Thoracic aorta (tissue), 2 donors: ENCODE results near the gene MIP. TPM values are rescaled to one million over a fixed set of nuclear protein-coding genes. Genes with fewer than 3 reads are reported as not detected.
"Not testable (repeated sequence)": the region's sequence is repeated elsewhere in the genome, so short reads cannot be mapped to it uniquely, and the experiment has no call there.

Experiments used
- ATAC-seq: fragments of 150-250 bp; one replicate; pipeline ENCODE4 v1.8.0; 2017; ENCODE audit warnings: low read depth; ENCODE audit not compliant: insufficient number of reproducible peaks, low FRiP score
- DNase-seq: peaks from one replicate; pipeline ENCODE4 v3.0.0-alpha.2; 2020; ENCODE audit warnings: low spot score
- H3K27ac ChIP-seq, 2 donors: fragments of 200-600 bp; sonication (generic); 1 replicate in 1 of 2; 2 replicates in 1 of 2; pipeline ENCODE4 v1.5.1; 2016; ENCODE audit warnings: mild to moderate bottlenecking in 2 of 2, moderate library complexity in 2 of 2
- H3K27me3 ChIP-seq: fragments of 200-600 bp; sonication (generic); replicated peaks from 2 replicates; pipeline ENCODE4 v1.6.0; 2016; ENCODE audit warnings: mild to moderate bottlenecking; ENCODE audit not compliant: insufficient read depth
- H3K36me3 ChIP-seq: fragments of 200-600 bp; sonication (generic); one replicate; pipeline ENCODE4 v1.5.1; 2016
- H3K4me1 ChIP-seq, 2 donors: fragments of 200-600 bp; sonication (generic); 1 replicate in 1 of 2; 2 replicates in 1 of 2; pipeline versions ENCODE4 v1.5.1 to v1.6.0; 2016; ENCODE audit warnings: low read depth in 2 of 2, mild to moderate bottlenecking in 1 of 2; ENCODE audit not compliant: control insufficient read depth in 1 of 2
- H3K4me3 ChIP-seq: fragments of 200-600 bp; sonication (generic); 2 replicates; pipeline ENCODE4 v1.5.1; 2016; ENCODE audit warnings: mild to moderate bottlenecking
- H3K9me3 ChIP-seq: fragments of 200-600 bp; sonication (generic); 2 replicates; pipeline ENCODE4 v1.5.1; 2016
- CTCF ChIP-seq: fragments of 200-600 bp; sonication (generic); IDR thresholded peaks from one replicate; pipeline ENCODE4 v1.5.1; 2019; ENCODE audit warnings: antibody characterized with exemption
- total RNA-seq, 2 donors: library from RNA; depleted of rRNA; stranded (reverse); fragments of >200 nt; gene quantifications; one replicate each; pipeline versions ENCODE4 v1.1.0 to v1.2.3, GENCODE V29; 2016

Gene MIP
- total RNA-seq, 2 donors from 2014 or later, result not detected

- DNase-seq (no peak), ATAC-seq (no peak)
- H3K4me3 ChIP-seq, result no peak overlapping the region
- no peak overlapping the region for H3K27ac ChIP-seq
- H3K4me1 ChIP-seq, result no peaks in the 10 kb centered on the region
- no peak for TF ChIP-seq CTCF
- H3K9me3 ChIP-seq, result no peaks in the 10 kb centered on the region
- H3K36me3 ChIP-seq, result no peaks in the 10 kb centered on the region
- H3K27me3 ChIP-seq, result no peaks in the 10 kb centered on the region
These were observed 42.4 kb downstream of the MIP start for GRCh38 chr12:56411781-56412639.

GRCh38 chr12:56410768-56411167 lies 43.7 kb downstream of the MIP start:
- H3K27me3 ChIP-seq, result no peaks in the 10 kb centered on the region
- ATAC-seq, result no peak
- TF ChIP-seq CTCF, result no peak
- H3K4me3 ChIP-seq, result no peak overlapping the region
- H3K36me3 ChIP-seq, result no peaks in the 10 kb centered on the region
- H3K4me1 ChIP-seq, result no peaks in the 10 kb centered on the region
- DNase-seq, result no peak
- H3K9me3 ChIP-seq, result no peaks in the 10 kb centered on the region
- no peak overlapping the region for H3K27ac ChIP-seq

- no peak for DNase-seq
- Histone ChIP-seq H3K27ac (no peak overlapping the region), H3K36me3 (no peaks in the 10 kb centered on the region), H3K4me3 (no peak overlapping the region), H3K4me1 (no peaks in the 10 kb centered on the region), H3K27me3 (no peaks in the 10 kb centered on the region), H3K9me3 (no peaks in the 10 kb centered on the region)
- ATAC-seq, result no peak
- TF ChIP-seq CTCF, result no peak
These were observed 45.5 kb downstream of the MIP start for GRCh38 chr12:56408799-56409417.

GRCh38 chr12:56404227-56404626 lies 50.2 kb downstream of the MIP start:
- not testable (repeated sequence) for H3K4me1 ChIP-seq, ATAC-seq, H3K27me3 ChIP-seq, DNase-seq, H3K9me3 ChIP-seq, H3K36me3 ChIP-seq, H3K4me3 ChIP-seq, H3K27ac ChIP-seq

- not testable (repeated sequence) for H3K27ac ChIP-seq, H3K27me3 ChIP-seq, H3K36me3 ChIP-seq, H3K4me3 ChIP-seq, H3K9me3 ChIP-seq, H3K4me1 ChIP-seq, DNase-seq, ATAC-seq
These were observed 52.8 kb downstream of the MIP start for GRCh38 chr12:56401612-56402011.

- H3K36me3 ChIP-seq, H3K4me1 ChIP-seq, DNase-seq: not testable (repeated sequence)
These were observed 53.3 kb downstream of the MIP start for GRCh38 chr12:56401125-56401524.

More at GRCh38 chr12:56401125-56401524, 53.3 kb downstream of the MIP start:
- H3K9me3 ChIP-seq, H3K4me3 ChIP-seq, ATAC-seq, H3K27ac ChIP-seq, H3K27me3 ChIP-seq: not testable (repeated sequence)

Other genes with a start within 250 kb of the MIP start
- gene RNF41, start 232.7 kb downstream of the MIP start, total RNA-seq, result 10 to 100 TPM; 66.6 to 76.5 TPM
- 10 to 100 TPM in 1 of 2 donors, 1 to 10 TPM in 1; 8.7 to 17.2 TPM for gene NABP2, start 230.3 kb downstream of the MIP start, total RNA-seq
- not detected for gene SLC39A5, start 224.6 kb downstream of the MIP start, total RNA-seq
- gene ANKRD52, start 196.3 kb downstream of the MIP start, total RNA-seq, result 10 to 100 TPM; 30.9 to 36.3 TPM
- 10 to 100 TPM; 14.6 to 26.3 TPM for gene COQ10A, start 187.7 kb downstream of the MIP start, total RNA-seq
- gene CS, start 154.3 kb downstream of the MIP start, total RNA-seq, result 100 to 1,000 TPM; 120 to 143 TPM
- 10 to 100 TPM; 72.0 to 85.1 TPM for gene CNPY2, start 138.7 kb downstream of the MIP start, total RNA-seq
- 10 to 100 TPM; 39.8 to 42.7 TPM for gene PAN2, start 120.7 kb downstream of the MIP start, total RNA-seq
- gene IL23A, start 115.8 kb downstream of the MIP start, total RNA-seq, result not detected
- gene STAT2, start 94.5 kb downstream of the MIP start, total RNA-seq, result 100 to 1,000 TPM; 161 to 192 TPM
- gene APOF, start 91.8 kb downstream of the MIP start, total RNA-seq, result not detected
- gene TIMELESS, start 5.2 kb downstream of the MIP start, total RNA-seq, result 1 to 10 TPM; 3.0 to 4.4 TPM
- 1 to 10 TPM; 2.3 to 5.8 TPM for gene SPRYD4, start 13.9 kb upstream of the MIP start, total RNA-seq
- gene GLS2, start 33.5 kb upstream of the MIP start, total RNA-seq, result under 1 TPM in 1 of 2 donors, not detected in 1; 0.85 TPM
- gene RBMS2, start 67.2 kb upstream of the MIP start, total RNA-seq, result 10 to 100 TPM; 33.4 to 40.2 TPM
- 100 to 1,000 TPM in 1 of 2 donors, 10 to 100 TPM in 1; 84.5 to 172 TPM for gene BAZ2A, start 175.7 kb upstream of the MIP start, total RNA-seq
- gene ATP5F1B, start 191.3 kb upstream of the MIP start, total RNA-seq, result 100 to 1,000 TPM; 198 to 226 TPM
- gene PTGES3, start 233.6 kb upstream of the MIP start, total RNA-seq, result 10 to 100 TPM; 70.4 to 97.6 TPM